CD8-positive, alpha-beta memory T cell (primary cell): ENCODE measurements around the gene CENPB. TPM values are rescaled to one million over a fixed set of nuclear protein-coding genes. Genes with fewer than 3 reads are reported as not detected.
"Not testable (repeated sequence)": the region's sequence is repeated elsewhere in the genome, so short reads cannot be mapped to it uniquely, and the experiment has no call there.

ENCODE experiments used
- CTCF ChIA-PET: fragments of 350-600 bp; sonication (Branson Sonifier 250); formaldehyde crosslinking; loops from one replicate; lab custom pipeline; 2021; ENCODE audit warnings: antibody characterized with exemption; lab: Charles Lee
- POLR2A ChIA-PET: fragments of 350-600 bp; sonication (Branson Sonifier 250); formaldehyde crosslinking; loops from one replicate; lab custom pipeline; 2021; ENCODE audit warnings: antibody characterized with exemption; lab: Charles Lee
- DNase-seq, 5 donors: peaks; one replicate each; pipeline versions ENCODE4 v3.0.0 to v3.0.0-alpha.2; 2020 to 2022; ENCODE audit warnings: mixed read lengths in 1 of 5
- H3K27ac ChIP-seq: one replicate; pipeline ENCODE4 v1.7.0; 2013; ENCODE audit warnings: low read depth, mild to moderate bottlenecking, low read length, moderate library complexity
- H3K27me3 ChIP-seq: 2 replicates; pipeline ENCODE4 v1.7.0; 2013; ENCODE audit warnings: low read length, mild to moderate bottlenecking; ENCODE audit not compliant: insufficient read depth, poor library complexity, severe bottlenecking
- H3K36me3 ChIP-seq: 2 replicates; pipeline ENCODE4 v1.7.0; 2013; ENCODE audit warnings: mild to moderate bottlenecking, low read length, moderate library complexity; ENCODE audit not compliant: insufficient read depth
- H3K4me1 ChIP-seq: 2 replicates; pipeline ENCODE4 v1.7.0; 2013; ENCODE audit warnings: mild to moderate bottlenecking, low read length, moderate library complexity; ENCODE audit not compliant: insufficient read depth
- H3K4me3 ChIP-seq: 2 replicates; pipeline ENCODE4 v1.7.0; 2013; ENCODE audit warnings: mild to moderate bottlenecking, low read length
- H3K9me3 ChIP-seq: 2 replicates; pipeline ENCODE4 v1.7.0; 2013; ENCODE audit warnings: mild to moderate bottlenecking, low read length
- H3K27ac Mint-ChIP-seq, 8 donors: one replicate each; pipeline ENCODE4 v1.8.0; 2020 to 2021; ENCODE audit warnings: mixed read lengths in 8 of 8, mild to moderate bottlenecking in 6 of 8, inconsistent platforms in 3 of 8, moderate library complexity in 3 of 8
- H3K27me3 Mint-ChIP-seq, 2 donors: one replicate each; pipeline ENCODE4 v1.8.0; 2020 to 2021; ENCODE audit warnings: mixed read lengths in 2 of 2, mild to moderate bottlenecking in 1 of 2, moderate library complexity in 1 of 2
- H3K36me3 Mint-ChIP-seq, 3 donors: one replicate each; pipeline ENCODE4 v1.8.0; 2020 to 2021; ENCODE audit warnings: mixed read lengths in 3 of 3, inconsistent platforms in 1 of 3, mild to moderate bottlenecking in 1 of 3
- H3K4me1 Mint-ChIP-seq, 3 donors: one replicate each; pipeline ENCODE4 v1.8.0; 2020 to 2021; ENCODE audit warnings: mixed read lengths in 3 of 3, inconsistent platforms in 1 of 3, mild to moderate bottlenecking in 1 of 3
- H3K4me3 Mint-ChIP-seq, 7 donors: one replicate each; pipeline ENCODE4 v1.8.0; 2020 to 2021; ENCODE audit warnings: mixed read lengths in 7 of 7, mild to moderate bottlenecking in 6 of 7, moderate library complexity in 4 of 7, inconsistent platforms in 2 of 7
- H3K9me3 Mint-ChIP-seq, 5 donors: one replicate each; pipeline ENCODE4 v1.8.0; 2020 to 2022; ENCODE audit warnings: mixed read lengths in 5 of 5, mild to moderate bottlenecking in 3 of 5, moderate library complexity in 2 of 5, inconsistent platforms in 1 of 5
- polyA plus RNA-seq: library from polyadenylated mRNA; unstranded; fragments of 300-500 nt; fragmentation: Illumina TruSeq; gene quantifications from one replicate; pipeline ENCODE4 v1.2.3, GENCODE V29; 2021
- total RNA-seq, 2 experiments: library from RNA; stranded (reverse); gene quantifications; one replicate each; pipeline ENCODE4 v1.2.3, GENCODE V29; 2021

The CENPB gene, protein sequence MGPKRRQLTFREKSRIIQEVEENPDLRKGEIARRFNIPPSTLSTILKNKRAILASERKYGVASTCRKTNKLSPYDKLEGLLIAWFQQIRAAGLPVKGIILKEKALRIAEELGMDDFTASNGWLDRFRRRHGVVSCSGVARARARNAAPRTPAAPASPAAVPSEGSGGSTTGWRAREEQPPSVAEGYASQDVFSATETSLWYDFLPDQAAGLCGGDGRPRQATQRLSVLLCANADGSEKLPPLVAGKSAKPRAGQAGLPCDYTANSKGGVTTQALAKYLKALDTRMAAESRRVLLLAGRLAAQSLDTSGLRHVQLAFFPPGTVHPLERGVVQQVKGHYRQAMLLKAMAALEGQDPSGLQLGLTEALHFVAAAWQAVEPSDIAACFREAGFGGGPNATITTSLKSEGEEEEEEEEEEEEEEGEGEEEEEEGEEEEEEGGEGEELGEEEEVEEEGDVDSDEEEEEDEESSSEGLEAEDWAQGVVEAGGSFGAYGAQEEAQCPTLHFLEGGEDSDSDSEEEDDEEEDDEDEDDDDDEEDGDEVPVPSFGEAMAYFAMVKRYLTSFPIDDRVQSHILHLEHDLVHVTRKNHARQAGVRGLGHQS
- total RNA-seq (10 to 100 TPM; 66.4 to 69.9 TPM), polyA plus RNA-seq (1.7 TPM)

DNA sequence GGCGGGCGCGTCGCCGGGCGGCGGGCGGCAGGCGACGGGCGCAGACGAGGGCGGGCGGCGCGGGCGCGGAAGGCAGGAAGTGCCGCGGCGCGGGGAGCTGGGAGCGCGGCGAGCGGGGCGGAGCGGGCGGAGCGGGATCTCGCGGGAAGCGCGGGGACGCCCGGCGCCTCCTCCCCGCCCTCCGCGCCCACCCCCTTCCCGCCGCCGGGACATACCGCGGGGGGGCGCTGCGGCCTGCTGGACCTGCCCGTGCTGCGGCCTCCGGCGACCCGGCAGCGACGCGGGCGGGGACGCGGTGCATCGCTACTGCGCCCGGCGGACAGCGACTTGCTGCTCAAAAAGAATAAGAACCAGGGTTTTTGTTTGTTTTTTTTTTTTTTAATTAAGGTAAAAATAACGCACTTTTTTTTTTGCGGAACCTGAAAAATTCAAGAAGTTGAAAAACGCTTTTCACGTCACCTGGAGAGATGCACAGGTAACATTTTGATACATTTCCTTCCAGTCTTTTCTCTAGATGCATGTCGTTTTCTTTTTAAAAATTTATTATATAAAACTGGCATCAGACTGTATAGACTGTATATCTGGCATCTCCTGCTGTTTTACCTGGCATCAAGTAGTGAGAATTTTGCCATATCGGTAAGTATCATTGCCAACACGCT lies at the start of gene CENPB:
Gene CENPB, minus strand, starts transcription at position 76 of the 659 bp plus-strand sequence. CDS start 257 bp downstream, outside the sequence.
- Mint-ChIP-seq H3K4me1 (peaks cover 29 to 39% (median 34%) of the 10 kb centered on the region in 3 donors), H3K27ac (peak within 1 kb of the TSS; percentile 68 to 92 (median 85)), H3K9me3 (no peaks in the 10 kb centered on the region), H3K27me3 (no peaks in the 10 kb centered on the region), H3K4me3 (peak within 1 kb of the TSS; percentile 75 to 88 (median 83)), H3K36me3 (peaks cover 0 to 5% (median 3%) of the 10 kb centered on the region in 3 donors)
- peak; percentile 87 to 92 (median 89) for DNase-seq
- peak within 1 kb of the TSS; percentile 46 for H3K4me3 ChIP-seq
- CTCF ChIA-PET, result interaction anchor here (0.7 to 16.8 kb wide), 18 partner anchors 8 to 297 kb away, joined by 3 to 262 read pairs (median 4); partner anchors contain the start of genes ADISSP, AP5S1 and CDC25B
- no peaks in the 10 kb centered on the region for H3K27me3 ChIP-seq
- no peaks in the 10 kb centered on the region for H3K9me3 ChIP-seq
- H3K27ac ChIP-seq, result peak within 1 kb of the TSS; percentile 16
- POLR2A ChIA-PET, result interaction anchor here (0.5 to 3.4 kb wide), 13 partner anchors 9 to 68 kb away, joined by 3 to 37 read pairs (median 5); partner anchors contain the start of genes ADISSP, AP5S1 and CDC25B
- H3K36me3 ChIP-seq, result no peaks in the 10 kb centered on the region
- peaks cover 23% of the 10 kb centered on the region for H3K4me1 ChIP-seq

DNA sequence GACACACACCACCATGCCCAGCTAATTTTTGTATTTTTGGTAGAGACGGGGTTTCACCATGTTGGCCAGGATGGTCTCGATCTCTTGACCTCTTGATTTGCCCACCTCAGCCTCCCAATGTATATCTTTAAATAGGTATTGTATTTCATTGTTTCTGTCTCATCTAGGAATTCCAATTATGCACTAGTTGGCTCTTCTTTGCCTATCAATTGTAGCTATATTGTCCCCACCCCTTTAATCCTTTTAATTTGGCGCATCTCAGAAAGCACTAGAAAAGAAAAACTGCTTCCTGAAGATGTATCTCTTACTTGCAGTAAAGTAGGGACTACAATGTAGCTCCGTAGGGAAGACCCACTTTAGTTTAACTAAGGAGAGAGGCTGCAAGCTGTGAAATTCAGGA lies 49.6 kb upstream of the CENPB start:
- peaks cover 0 to 2% (median 2%) of the 10 kb centered on the region in 3 donors for H3K36me3 Mint-ChIP-seq
- Histone ChIP-seq H3K27ac (no peak overlapping the region), H3K4me1 (no peaks in the 10 kb centered on the region), H3K27me3 (no peaks in the 10 kb centered on the region), H3K4me3 (no peak overlapping the region), H3K9me3 (no peaks in the 10 kb centered on the region), H3K36me3 (no peaks in the 10 kb centered on the region)
- CTCF ChIA-PET, result interaction anchor here (1.2 to 1.7 kb wide), 4 partner anchors 9 to 19 kb away, joined by 3 to 6 read pairs (median 3); partner anchors contain the start of gene AP5S1
- POLR2A ChIA-PET, result interaction anchor here (0.6 kb wide), 1 partner anchor 51 kb away, joined by 4 read pairs; no protein-coding TSS in a partner anchor
- no peak for DNase-seq
- H3K27me3 Mint-ChIP-seq, result no peaks in the 10 kb centered on the region
- H3K27ac Mint-ChIP-seq, result no peak overlapping the region
- H3K4me3 Mint-ChIP-seq, result no peak overlapping the region
- peaks cover 0 to 2% (median 0%) of the 10 kb centered on the region in 5 donors for H3K9me3 Mint-ChIP-seq
- no peaks in the 10 kb centered on the region for H3K4me1 Mint-ChIP-seq

DNA sequence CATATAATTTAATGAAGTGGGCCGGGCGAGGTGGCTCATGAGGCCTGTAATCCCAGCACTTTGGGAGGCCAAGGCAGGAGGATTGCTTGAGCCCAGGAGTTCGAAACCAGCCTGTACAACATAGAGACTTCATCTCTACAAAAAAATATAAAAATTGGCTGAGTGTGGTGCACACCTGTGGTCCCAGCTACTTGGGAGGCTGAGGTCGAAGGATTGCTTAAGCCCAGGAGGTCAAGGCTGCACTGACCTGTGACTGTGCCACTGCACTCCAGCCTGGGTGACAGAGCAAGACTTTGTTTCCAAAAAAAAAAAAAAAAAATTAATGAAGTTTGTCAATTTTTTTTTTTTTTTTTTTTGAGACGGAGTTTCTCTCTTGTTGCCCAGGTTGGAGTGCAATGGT lies 43.4 kb upstream of the CENPB start:
- DNase-seq, H3K4me1 Mint-ChIP-seq, H3K27me3 Mint-ChIP-seq, H3K36me3 ChIP-seq, H3K9me3 ChIP-seq, POLR2A ChIA-PET, H3K27me3 ChIP-seq, H3K27ac ChIP-seq, H3K4me3 Mint-ChIP-seq, CTCF ChIA-PET, H3K4me3 ChIP-seq, H3K4me1 ChIP-seq, H3K9me3 Mint-ChIP-seq: not testable (repeated sequence)
- H3K36me3 Mint-ChIP-seq, result peaks cover 0 to 25% (median 0%) of the 10 kb centered on the region in 3 donors
- H3K27ac Mint-ChIP-seq, result peak overlapping the region in 1 of 8 donors; percentile 50

DNA sequence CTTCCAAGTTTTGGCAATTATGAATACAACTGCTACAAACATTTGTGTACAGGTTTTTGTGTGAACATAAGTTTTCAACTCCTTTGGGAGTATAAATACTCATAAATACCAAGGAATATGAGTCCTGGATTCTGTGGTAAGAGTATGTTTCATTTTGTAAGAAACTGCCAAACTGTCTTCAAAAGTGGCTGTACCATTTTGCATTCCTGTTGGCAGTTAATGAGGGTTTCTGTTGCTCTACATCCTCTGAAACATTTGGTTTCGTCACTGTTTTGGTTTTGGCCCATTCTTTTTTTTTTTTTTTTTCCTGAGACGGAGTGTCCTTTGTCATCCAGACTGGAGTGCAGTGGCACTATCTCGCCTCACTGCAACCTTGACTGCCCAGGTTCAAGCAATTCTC lies 42.3 kb upstream of the CENPB start:
- H3K27ac ChIP-seq, result no peak overlapping the region
- no peak overlapping the region for H3K4me3 ChIP-seq
- H3K27ac Mint-ChIP-seq, result no peak overlapping the region
- H3K4me1 ChIP-seq, result no peaks in the 10 kb centered on the region
- DNase-seq, result no peak
- POLR2A ChIA-PET, result no interaction called here
- no peaks in the 10 kb centered on the region for H3K9me3 ChIP-seq
- no peaks in the 10 kb centered on the region for H3K4me1 Mint-ChIP-seq
- H3K36me3 Mint-ChIP-seq, result peaks cover 0 to 36% (median 0%) of the 10 kb centered on the region in 3 donors
- CTCF ChIA-PET, result interaction anchor here (0.7 kb wide), 1 partner anchor 1076 kb away, joined by 4 read pairs; no protein-coding TSS in a partner anchor
- no peaks in the 10 kb centered on the region for H3K9me3 Mint-ChIP-seq
- H3K27me3 Mint-ChIP-seq, result no peaks in the 10 kb centered on the region
- no peak overlapping the region for H3K4me3 Mint-ChIP-seq
- no peaks in the 10 kb centered on the region for H3K36me3 ChIP-seq
- H3K27me3 ChIP-seq, result no peaks in the 10 kb centered on the region

DNA sequence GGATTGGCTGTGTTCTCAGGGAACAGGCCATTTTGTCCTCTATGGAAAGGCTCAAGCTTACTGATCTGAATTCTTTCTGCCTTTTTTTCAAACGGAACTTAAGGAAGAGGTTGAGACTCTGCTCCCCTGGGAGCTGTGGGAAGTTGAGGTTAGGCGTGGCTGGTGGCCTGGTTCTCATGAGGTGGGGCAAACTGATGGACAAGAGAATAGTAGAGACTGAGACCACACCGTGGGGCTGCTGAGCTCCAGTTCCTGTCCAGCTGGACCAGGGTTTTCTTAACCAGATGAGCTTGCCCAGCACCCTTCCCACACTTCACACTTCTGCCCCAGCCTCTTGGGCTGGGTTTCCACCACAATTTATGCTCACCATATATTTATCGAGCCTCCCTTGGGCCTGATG lies 39.9 kb upstream of the CENPB start:
- no peaks in the 10 kb centered on the region for H3K9me3 ChIP-seq

DNA sequence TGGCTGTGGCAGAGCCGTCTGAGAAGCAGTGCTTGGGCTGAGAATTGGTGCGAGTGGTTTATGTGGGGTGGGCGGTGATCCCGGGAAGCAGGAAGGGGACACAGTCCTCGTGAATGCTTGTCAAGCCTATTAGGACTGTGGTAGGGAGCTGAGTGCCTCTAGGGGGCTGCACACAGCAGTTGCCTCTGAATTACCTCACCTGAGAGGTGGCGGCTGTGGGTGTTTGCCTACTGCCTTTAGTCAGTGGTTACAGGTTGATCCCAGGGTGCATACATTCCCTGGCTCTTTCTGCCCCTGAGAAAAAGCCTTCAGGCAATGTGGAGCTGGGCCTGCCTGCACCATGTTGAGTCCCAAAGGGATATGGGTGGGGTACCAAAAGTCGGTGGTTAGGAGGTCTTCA lies 39.0 kb upstream of the CENPB start:
- no peaks in the 10 kb centered on the region for H3K9me3 ChIP-seq
- Mint-ChIP-seq H3K27ac (peak overlapping the region in 3 of 8 donors; percentile 23 to 54 (median 26)), H3K9me3 (no peaks in the 10 kb centered on the region), H3K4me3 (peak overlapping the region in 1 of 7 donors; percentile 61), H3K36me3 (peaks cover 0 to 56% (median 4%) of the 10 kb centered on the region in 3 donors), H3K4me1 (peaks cover 11 to 21% (median 13%) of the 10 kb centered on the region in 3 donors), H3K27me3 (no peaks in the 10 kb centered on the region)
- ChIA-PET CTCF (interaction anchor here (0.9 to 18.5 kb wide), 3 partner anchors 30 to 58 kb away, joined by 3 to 262 read pairs (median 4); partner anchors contain the start of genes ADISSP, CENPB and SPEF1), POLR2A (no interaction called here)
- H3K4me3 ChIP-seq, result no peak overlapping the region
- H3K27me3 ChIP-seq, result no peaks in the 10 kb centered on the region
- H3K36me3 ChIP-seq, result peaks cover 7% of the 10 kb centered on the region
- DNase-seq, result no peak
- H3K27ac ChIP-seq, result no peak overlapping the region
- H3K4me1 ChIP-seq, result peaks cover 8% of the 10 kb centered on the region

More for the DNA sequence above, 39.9 kb upstream of the CENPB start:
- H3K36me3 ChIP-seq, result peaks cover 7% of the 10 kb centered on the region
- no peak for DNase-seq
- no peak overlapping the region for H3K4me3 ChIP-seq
- ChIA-PET CTCF (interaction anchor here (0.9 to 18.5 kb wide), 5 partner anchors 10 to 59 kb away, joined by 3 to 262 read pairs (median 3); partner anchors contain the start of genes ADISSP, CENPB and SPEF1), POLR2A (no interaction called here)
- Mint-ChIP-seq H3K27me3 (no peaks in the 10 kb centered on the region), H3K27ac (peak overlapping the region in 1 of 8 donors; percentile 89), H3K36me3 (peaks cover 0 to 51% (median 4%) of the 10 kb centered on the region in 3 donors), H3K4me3 (no peak overlapping the region), H3K4me1 (peaks cover 4 to 14% (median 7%) of the 10 kb centered on the region in 3 donors), H3K9me3 (no peaks in the 10 kb centered on the region)
- H3K27me3 ChIP-seq, result no peaks in the 10 kb centered on the region
- H3K4me1 ChIP-seq, result peaks cover 1% of the 10 kb centered on the region
- H3K27ac ChIP-seq, result no peak overlapping the region

DNA sequence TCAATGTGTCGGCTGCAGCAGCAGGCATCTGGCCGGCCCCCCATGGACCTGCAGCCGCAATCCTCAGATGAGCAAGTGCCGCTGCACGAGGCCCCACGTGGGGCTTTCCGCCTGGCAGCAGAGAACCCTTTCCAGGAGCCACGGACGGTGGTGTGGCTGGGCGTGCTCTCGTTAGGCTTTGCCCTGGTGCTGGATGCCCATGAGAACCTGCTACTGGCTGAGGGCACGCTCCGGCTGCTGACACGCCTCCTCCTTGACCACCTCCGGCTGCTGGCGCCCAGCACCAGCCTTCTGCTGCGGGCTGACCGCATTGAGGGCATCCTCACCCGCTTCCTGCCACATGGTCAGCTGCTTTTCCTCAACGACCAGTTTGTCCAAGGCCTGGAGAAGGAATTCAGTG lies 37.3 kb upstream of the CENPB start:
- Mint-ChIP-seq H3K9me3 (no peaks in the 10 kb centered on the region), H3K4me3 (peak overlapping the region in 1 of 7 donors; percentile 56), H3K4me1 (peaks cover 19 to 32% (median 25%) of the 10 kb centered on the region in 3 donors), H3K27me3 (no peaks in the 10 kb centered on the region), H3K36me3 (peaks cover 0 to 56% (median 4%) of the 10 kb centered on the region in 3 donors), H3K27ac (peak overlapping the region in 2 of 8 donors; percentile 32 to 87)
- DNase-seq, result no peak
- Histone ChIP-seq H3K36me3 (peaks cover 7% of the 10 kb centered on the region), H3K27me3 (no peaks in the 10 kb centered on the region), H3K9me3 (no peaks in the 10 kb centered on the region), H3K27ac (no peak overlapping the region), H3K4me1 (peaks cover 19% of the 10 kb centered on the region), H3K4me3 (no peak overlapping the region)
- POLR2A ChIA-PET, result interaction anchor here (0.9 kb wide), 1 partner anchor 32 kb away, joined by 3 read pairs; no protein-coding TSS in a partner anchor
- CTCF ChIA-PET, result interaction anchor here (18.5 kb wide), 1 partner anchor 39 kb away, joined by 262 read pairs; the partner anchor contains the start of genes CENPB and SPEF1
